ENCODE results near the gene UBE2U. TPM values are rescaled to one million over a fixed set of nuclear protein-coding genes. Genes with fewer than 3 reads are reported as not detected.

UBE2U gene
- total RNA-seq = not detected in 2 replicates

GRCh38 chr1:64203420-64203819 is at the start of gene UBE2U:
Gene UBE2U (plus strand): TSS chr1:64203623. CDS start chr1:64204051, 428 bp downstream.

Measured in airway epithelial cell (primary cell).